HUDEP-2 (cell line): ENCODE data around the gene HSPA1A.
A peak's percentile ranks its signal among the peaks of the same experiment; 100 is the strongest.
"Not testable (repeated sequence)": the region's sequence is repeated elsewhere in the genome, so short reads cannot be mapped to it uniquely, and the experiment has no call there.

Source experiments
- DNase-seq, 76 experiments: peaks; one replicate each; lab custom pipeline; 2025; ENCODE audit not compliant: unreplicated experiment in 76 of 76; lab: John Stamatoyannopoulos, UW

The HSPA1A gene

GRCh38 chr6:31780507-31781243, 34.7 kb upstream of the HSPA1A start:
- no peak for DNase-seq

GRCh38 chr6:31781244-31782125, 33.9 kb upstream of the HSPA1A start:
- DNase-seq: no peak

GRCh38 chr6:31782126-31782855, 33.1 kb upstream of the HSPA1A start:
- DNase-seq: no peak

DNA sequence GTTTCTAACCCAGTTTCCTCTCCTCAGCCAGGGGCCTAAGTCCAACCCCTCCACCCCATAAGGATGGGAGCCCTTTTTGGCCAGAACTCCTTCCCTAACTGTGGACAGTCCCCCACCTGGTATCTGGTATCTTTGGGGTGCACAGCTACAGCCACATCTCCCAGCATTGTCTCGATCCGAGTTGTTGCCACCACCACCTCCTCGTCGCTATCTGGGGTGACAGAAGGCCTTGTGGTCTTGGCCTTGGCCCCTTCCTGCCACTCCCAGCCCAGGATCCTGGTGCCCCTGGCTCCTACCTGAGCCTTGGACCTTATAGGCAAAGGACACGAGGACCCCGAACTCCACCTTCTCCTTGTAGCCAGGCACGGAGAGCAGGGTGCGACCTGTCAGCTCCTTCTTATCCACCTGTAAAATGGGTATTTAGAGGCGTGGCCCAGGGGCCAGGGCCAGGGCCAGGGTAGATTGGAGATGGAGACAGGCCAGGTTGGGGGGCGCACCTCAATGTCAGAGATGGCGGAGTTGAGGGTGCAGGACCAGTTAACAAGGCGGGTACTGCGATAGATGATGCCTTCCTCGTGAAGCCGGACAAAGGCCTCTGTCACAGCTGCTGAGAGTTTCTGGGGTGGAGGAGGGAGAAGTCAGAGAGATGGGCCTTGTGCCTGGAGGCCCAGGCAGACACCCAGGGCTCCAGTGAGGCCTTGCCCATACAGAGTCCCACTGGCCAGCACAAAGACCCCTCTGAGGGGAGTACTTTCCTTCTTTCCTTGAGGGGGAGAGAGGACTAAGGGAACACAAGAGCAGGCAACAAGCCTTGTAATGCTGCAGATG, 31.0 kb upstream of the HSPA1A start:
- no peak for DNase-seq

- no peak for DNase-seq
These were observed 29.9 kb upstream of the HSPA1A start for GRCh38 chr6:31785475-31785874.

- peak in 40 of 76 experiments; percentile 13 to 66 (median 40) for DNase-seq
These were observed 23.8 kb upstream of the HSPA1A start for GRCh38 chr6:31791324-31792089.

- no peak for DNase-seq
These were observed 23.3 kb upstream of the HSPA1A start for GRCh38 chr6:31792090-31792374.

DNA sequence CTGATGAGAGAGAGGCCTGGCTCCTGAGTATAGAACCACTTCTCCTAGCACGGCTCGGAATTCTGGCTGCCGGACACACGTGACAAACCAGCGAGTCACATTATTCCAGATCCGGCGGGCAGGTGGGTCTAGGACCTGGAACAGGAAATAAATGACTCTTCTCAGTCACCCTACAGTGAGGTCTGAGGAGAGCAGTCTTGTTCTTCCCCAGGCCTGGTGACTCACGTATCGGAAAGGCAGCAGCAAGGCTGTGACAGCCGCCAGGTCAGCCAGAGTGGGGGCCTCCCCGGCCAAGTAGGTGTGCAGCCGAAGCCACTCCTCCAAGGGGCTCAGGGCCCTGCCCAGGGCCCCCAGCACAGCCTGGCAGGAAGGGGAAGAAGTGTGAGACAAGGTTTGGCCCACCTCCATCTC, 22.6 kb upstream of the HSPA1A start:
- no peak for DNase-seq

- not testable (repeated sequence) for DNase-seq
These were observed 21.5 kb upstream of the HSPA1A start for GRCh38 chr6:31793927-31794245.

DNA sequence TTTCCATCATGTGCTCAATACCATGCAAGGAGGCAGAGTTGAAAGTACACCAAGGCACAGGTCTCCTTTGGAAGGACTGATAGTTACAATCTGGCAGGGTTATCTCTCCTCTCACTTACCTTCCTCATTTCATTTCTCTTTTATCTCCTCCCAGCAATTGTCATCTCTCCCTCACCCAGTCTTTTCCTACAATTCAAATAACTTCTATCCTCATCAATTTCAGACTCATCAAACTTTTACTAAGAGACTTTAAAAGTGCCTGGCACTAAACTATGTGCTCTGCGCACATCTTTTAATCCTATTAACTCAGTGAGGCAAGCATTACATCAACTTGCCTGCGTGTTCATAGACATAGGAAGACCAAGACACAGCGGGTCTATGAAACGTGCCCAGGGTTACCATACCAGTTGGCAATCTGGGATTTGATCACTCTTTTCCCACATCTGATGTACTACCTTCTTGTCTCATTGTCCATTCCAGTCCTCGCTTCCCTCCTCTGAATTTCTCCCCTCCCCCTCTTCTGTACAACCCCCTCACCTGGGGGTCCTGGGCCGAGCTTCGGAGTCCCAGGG, 21.0 kb upstream of the HSPA1A start:
- DNase-seq: peak in 30 of 76 experiments; percentile 11 to 69 (median 42)

DNA sequence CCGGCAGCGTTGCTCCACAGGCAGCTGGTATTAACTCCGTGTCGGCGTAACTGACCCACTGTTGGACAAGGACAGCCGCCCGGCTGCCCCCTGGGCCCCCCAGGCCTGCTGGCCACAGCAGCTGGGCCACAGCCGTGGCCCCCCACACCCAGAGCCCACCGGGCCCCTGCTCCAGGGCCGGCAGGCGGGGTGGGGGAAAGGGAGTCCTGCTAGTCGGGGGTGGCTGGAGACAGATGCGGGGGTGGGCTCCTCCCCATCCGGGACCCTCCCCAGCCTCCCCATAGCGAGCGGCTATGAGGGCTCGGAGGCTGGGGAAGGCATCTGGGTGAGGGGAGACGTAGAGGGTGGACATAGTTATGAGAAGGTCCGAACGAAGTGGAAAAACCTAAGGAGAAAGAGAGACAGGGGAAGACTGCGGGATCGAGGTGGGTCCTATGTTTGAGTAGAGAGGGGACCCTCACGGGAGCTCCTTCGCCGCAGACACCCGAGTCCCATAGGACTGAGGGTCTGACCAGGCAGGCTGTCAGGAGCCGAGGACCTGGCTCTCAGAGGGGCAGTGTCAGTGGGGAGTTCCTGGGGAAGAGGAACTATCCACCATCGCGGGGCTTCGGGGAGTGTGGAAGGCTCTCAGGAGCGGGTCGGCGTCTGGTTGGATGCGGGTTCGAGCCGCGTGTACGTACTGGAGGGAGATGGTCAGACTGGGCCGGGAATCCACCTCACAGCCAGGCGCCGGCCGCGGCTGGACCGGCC, 20.3 kb upstream of the HSPA1A start:
- DNase-seq: peak in 11 of 76 experiments; percentile 32 to 98 (median 74)

DNA sequence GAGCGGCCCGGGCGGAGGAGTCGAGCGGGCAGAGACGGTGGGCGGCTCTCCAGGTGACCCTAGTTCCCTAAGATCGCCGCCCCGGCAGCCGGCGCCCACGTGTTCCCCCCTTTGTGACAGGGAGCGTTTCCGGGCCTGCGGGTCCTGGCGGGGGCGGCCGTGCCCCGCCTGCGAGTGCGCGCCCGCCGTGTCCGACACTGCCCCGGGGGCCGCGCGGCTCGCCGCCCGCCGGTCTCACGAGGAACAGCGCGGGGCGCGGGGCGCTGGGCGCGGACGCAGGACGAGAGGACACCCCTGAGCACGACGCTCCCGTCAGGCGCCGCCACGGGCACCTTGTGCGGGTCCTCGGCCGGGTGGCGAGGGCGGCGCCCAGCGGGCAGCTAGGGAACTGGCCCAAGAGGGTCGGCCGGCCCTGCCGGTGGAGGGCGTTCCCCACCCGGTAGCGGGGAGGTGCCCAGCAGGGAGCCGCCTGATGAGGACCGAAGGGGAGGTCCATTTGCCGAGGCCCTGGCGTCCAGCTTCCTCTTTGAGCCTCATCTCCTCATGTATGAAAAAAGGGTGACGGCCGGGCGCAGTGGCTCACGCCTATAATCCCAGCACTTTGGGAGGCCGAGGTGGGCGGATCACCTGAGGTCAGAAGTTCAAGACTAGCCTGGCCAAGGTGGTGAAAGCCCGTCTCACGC, 19.6 kb upstream of the HSPA1A start, which contains the start of gene VARS1:
Gene VARS1 (minus strand): TSS at position 137 of the 683 bp plus-strand sequence. CDS start 535 bp downstream, outside the sequence.
- peak in 74 of 76 experiments; percentile 72 to 99 (median 92) for DNase-seq

DNA sequence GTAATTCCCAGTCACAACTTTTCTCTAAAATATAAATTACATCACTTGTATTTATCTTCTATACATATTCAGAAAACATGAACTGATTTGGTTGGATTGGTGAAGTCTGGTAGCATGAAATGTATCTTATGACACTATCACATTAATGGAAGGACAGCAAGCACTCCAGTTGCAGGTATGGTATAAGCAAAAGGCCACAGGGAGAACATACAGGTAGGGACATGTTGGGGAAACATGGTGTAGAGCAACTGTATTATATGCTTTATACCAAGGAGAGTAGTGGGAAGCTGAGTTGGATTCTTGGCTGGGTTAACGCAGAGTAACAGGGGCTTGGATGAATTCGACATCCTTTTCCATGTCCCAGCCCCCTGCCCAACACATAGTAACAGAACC, 18.4 kb upstream of the HSPA1A start:
- DNase-seq: no peak

DNA sequence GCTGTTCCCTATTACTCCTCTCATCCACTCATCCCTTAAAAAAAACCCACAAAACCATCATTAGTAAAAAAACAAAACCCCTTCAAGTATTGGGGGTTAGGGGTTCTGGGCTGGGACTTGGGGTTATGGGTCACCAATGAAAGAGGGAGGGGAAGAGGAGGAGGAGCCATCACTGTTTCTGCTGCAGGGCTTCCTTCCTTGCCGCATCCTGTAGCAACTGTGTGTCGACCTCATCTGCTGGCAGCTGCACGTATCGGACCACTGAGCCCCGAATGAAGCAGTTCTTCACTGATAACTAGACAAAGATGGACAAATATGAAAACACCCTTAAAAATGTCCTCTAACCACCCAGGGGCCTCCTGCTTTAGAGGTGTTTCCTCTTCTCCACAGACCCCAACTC, 17.8 kb upstream of the HSPA1A start:
- DNase-seq: no peak

- no peak for DNase-seq
These were observed 15.6 kb upstream of the HSPA1A start for GRCh38 chr6:31799781-31800180.

- not testable (repeated sequence) for DNase-seq
These were observed 14.1 kb upstream of the HSPA1A start for GRCh38 chr6:31801031-31801927.

GRCh38 chr6:31805939-31806469, 9.3 kb upstream of the HSPA1A start:
- peak in 2 of 76 experiments; percentile 37 to 40 for DNase-seq
